ENCODE measurements around the gene SGO2.
"Not testable (repeated sequence)": the region's sequence is repeated elsewhere in the genome, so short reads cannot be mapped to it uniquely, and the experiment has no call there.

SGO2 gene

GRCh38 chr2:200604571-200605255 lies 78.7 kb downstream of the SGO2 start:
- H3K36me3 ChIP-seq, result no peaks in the 10 kb centered on the region
- H3K27me3 ChIP-seq (ENCODE audit: insufficient read depth, low read depth, severe bottlenecking), result no peaks in the 10 kb centered on the region
- no peaks in the 10 kb centered on the region for H3K9me3 ChIP-seq (ENCODE audit: severe bottlenecking)
- no peak for DNase-seq
- no peak for TF ChIP-seq CTCF (IDR thresholded peaks at IDR 0.05; ENCODE audit: low read depth, low read length)
- H3K27ac ChIP-seq, result no peak overlapping the region
- no peak overlapping the region for H3K4me3 ChIP-seq (ENCODE audit: low read depth, low read length)

GRCh38 chr2:200608341-200609027 lies 82.5 kb downstream of the SGO2 start:
- no peaks in the 10 kb centered on the region for H3K9me3 ChIP-seq (ENCODE audit: severe bottlenecking)
- DNase-seq, result no peak
- no peaks in the 10 kb centered on the region for H3K27me3 ChIP-seq (ENCODE audit: insufficient read depth, low read depth, severe bottlenecking)
- H3K27ac ChIP-seq, result no peak overlapping the region
- H3K36me3 ChIP-seq, result no peaks in the 10 kb centered on the region
- H3K4me3 ChIP-seq (ENCODE audit: low read depth, low read length), result no peak overlapping the region
- TF ChIP-seq CTCF (IDR thresholded peaks at IDR 0.05; ENCODE audit: low read depth, low read length), result no peak

GRCh38 chr2:200609028-200609614 lies 83.1 kb downstream of the SGO2 start:
- no peak overlapping the region for H3K4me3 ChIP-seq (ENCODE audit: low read depth, low read length)
- no peaks in the 10 kb centered on the region for H3K36me3 ChIP-seq
- DNase-seq, result no peak
- H3K27me3 ChIP-seq (ENCODE audit: insufficient read depth, low read depth, severe bottlenecking), result no peaks in the 10 kb centered on the region
- no peak for TF ChIP-seq CTCF (IDR thresholded peaks at IDR 0.05; ENCODE audit: low read depth, low read length)
- H3K27ac ChIP-seq, result no peak overlapping the region
- no peaks in the 10 kb centered on the region for H3K9me3 ChIP-seq (ENCODE audit: severe bottlenecking)

GRCh38 chr2:200610217-200610616 lies 84.2 kb downstream of the SGO2 start:
- H3K4me3 ChIP-seq (ENCODE audit: low read depth, low read length); DNase-seq; H3K27ac ChIP-seq; H3K9me3 ChIP-seq (ENCODE audit: severe bottlenecking); H3K27me3 ChIP-seq (ENCODE audit: insufficient read depth, low read depth, severe bottlenecking); H3K36me3 ChIP-seq: not testable (repeated sequence)

- Histone ChIP-seq H3K27ac (no peak overlapping the region), H3K36me3 (no peaks in the 10 kb centered on the region), H3K9me3 (ENCODE audit: severe bottlenecking) (no peaks in the 10 kb centered on the region), H3K27me3 (ENCODE audit: insufficient read depth, low read depth, severe bottlenecking) (no peaks in the 10 kb centered on the region), H3K4me3 (ENCODE audit: low read depth, low read length) (no peak overlapping the region)
- TF ChIP-seq CTCF (IDR thresholded peaks at IDR 0.05; ENCODE audit: low read depth, low read length), result no peak
- no peak for DNase-seq
Observed at GRCh38 chr2:200613692-200614091, 87.7 kb downstream of the SGO2 start.

- Histone ChIP-seq H3K4me3 (ENCODE audit: low read depth, low read length) (no peak overlapping the region), H3K27ac (no peak overlapping the region), H3K27me3 (ENCODE audit: insufficient read depth, low read depth, severe bottlenecking) (no peaks in the 10 kb centered on the region), H3K36me3 (no peaks in the 10 kb centered on the region), H3K9me3 (ENCODE audit: severe bottlenecking) (no peaks in the 10 kb centered on the region)
- TF ChIP-seq CTCF (IDR thresholded peaks at IDR 0.05; ENCODE audit: low read depth, low read length), result no peak
- no peak for DNase-seq
Observed at GRCh38 chr2:200614249-200614648, 88.2 kb downstream of the SGO2 start.

Measured in WERI-Rb-1 (cell line).